ENCODE measurements around the gene PITPNB. TPM values are rescaled to one million over a fixed set of nuclear protein-coding genes. Genes with fewer than 3 reads are reported as not detected.

Gene PITPNB
- total and polyA plus RNA-seq, 2 experiments from 2014 or later = 50.9 to 56.0 TPM

DNA sequence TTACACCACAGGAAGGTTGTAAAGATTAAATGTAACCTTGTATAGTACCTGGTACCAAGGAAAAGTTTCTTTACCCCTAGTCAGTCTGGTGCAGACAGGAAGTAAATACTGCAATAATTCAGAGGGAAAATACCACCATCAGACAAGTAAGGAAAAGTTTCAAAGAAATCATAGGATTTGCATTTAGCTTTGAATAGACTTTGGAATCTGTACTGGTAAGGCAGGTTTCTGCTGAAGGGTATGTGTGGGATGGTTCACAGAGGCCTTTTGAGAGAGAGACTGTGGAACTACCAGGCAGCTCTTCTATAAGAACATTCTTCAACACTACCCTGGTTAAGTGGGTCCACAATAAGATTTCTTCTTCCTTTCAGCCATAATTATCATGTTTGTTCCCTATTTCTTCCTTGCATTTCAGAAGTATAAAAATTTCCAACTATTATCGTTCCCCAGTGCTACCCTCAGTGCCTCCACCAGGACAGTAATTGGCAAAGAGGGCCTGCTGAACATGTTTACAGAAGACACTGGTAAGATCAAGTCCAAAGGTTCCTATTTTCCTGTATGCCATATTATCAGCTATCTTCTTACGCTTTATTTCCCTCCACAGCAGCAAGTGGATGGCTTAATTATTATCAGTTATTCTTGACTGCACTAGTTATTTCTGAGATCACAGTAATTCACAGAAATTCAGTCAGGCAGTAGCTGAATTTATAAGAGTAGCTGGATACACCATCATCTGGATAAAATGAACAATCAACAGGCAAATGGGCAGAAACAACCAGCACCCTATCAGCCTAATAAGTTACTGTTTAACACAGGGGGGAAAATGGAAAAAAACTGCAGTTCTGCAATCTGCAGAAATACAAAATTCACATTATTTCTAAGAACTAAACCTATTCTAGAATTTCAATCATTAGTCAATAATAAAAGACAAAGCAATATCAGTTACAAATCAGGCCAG is 48.5 kb downstream of the PITPNB start:
- H3K27me3 Mint-ChIP-seq (ENCODE audit: insufficient read depth, low read depth, poor library complexity) = no peaks in the 10 kb centered on the region
- peaks cover 25% of the 10 kb centered on the region; the same call in 2 of the 3 replicates for H3K36me3 Mint-ChIP-seq (ENCODE audit: low read depth)
- no peaks in the 10 kb centered on the region for H3K9me3 Mint-ChIP-seq
- Histone ChIP-seq H2AFZ (no peak overlapping the region), H3K36me3 (ENCODE audit: insufficient read depth) (peaks cover 23% of the 10 kb centered on the region), H3K27ac (ENCODE audit: low read depth) (0 out of 2 replicates have a peak overlapping the region, but pooled peaks have one; percentile 30), H3F3A (replicated peaks; ENCODE audit: low read depth) (no peaks in the 10 kb centered on the region), H3K27me3 (ENCODE audit: insufficient read depth) (no peaks in the 10 kb centered on the region), H4K20me1 (replicated peaks; ENCODE audit: insufficient read depth) (peaks cover 4% of the 10 kb centered on the region), H3K9me2 (ENCODE audit: insufficient read depth) (no peaks in the 10 kb centered on the region), H3K4me2 (no peak overlapping the region), H3K4me1 (ENCODE audit: insufficient read depth) (no peaks in the 10 kb centered on the region), H3K79me2 (replicated peaks; ENCODE audit: insufficient read depth) (peaks cover 5% of the 10 kb centered on the region; the same call in 1 of the 2 replicates), H3K4me3 (no peak overlapping the region)
- H3K4me3 Mint-ChIP-seq = no peak overlapping the region
- H3K27ac Mint-ChIP-seq = no peak overlapping the region
- no peak for DNase-seq (ENCODE audit: low spot score)
- TF ChIP-seq ZNF114 (CRISPR knock-in tag; IDR thresholded peaks at IDR 0.05) (no peak), CREB1 (CRISPR knock-in tag; IDR thresholded peaks at IDR 0.05; ENCODE audit: low read depth) (no peak), JUNB (IDR thresholded peaks at IDR 0.05; ENCODE audit: unreplicated experiment) (no peak), NANOG (IDR thresholded peaks at IDR 0.05; ENCODE audit: borderline replicate concordance) (no peak), ZNF331 (CRISPR knock-in tag; IDR thresholded peaks at IDR 0.05; ENCODE audit: low read depth) (no peak), STAT1 (IDR thresholded peaks at IDR 0.05; ENCODE audit: unreplicated experiment) (no peak)
- TF ChIP-seq, protein P1, sequence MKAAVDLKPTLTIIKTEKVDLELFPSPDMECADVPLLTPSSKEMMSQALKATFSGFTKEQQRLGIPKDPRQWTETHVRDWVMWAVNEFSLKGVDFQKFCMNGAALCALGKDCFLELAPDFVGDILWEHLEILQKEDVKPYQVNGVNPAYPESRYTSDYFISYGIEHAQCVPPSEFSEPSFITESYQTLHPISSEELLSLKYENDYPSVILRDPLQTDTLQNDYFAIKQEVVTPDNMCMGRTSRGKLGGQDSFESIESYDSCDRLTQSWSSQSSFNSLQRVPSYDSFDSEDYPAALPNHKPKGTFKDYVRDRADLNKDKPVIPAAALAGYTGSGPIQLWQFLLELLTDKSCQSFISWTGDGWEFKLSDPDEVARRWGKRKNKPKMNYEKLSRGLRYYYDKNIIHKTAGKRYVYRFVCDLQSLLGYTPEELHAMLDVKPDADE (IDR thresholded peaks at IDR 0.05) = no peak
- peaks cover 12% of the 10 kb centered on the region; the same call in 2 of the 3 replicates for H3K4me1 Mint-ChIP-seq
- no peak for ATAC-seq

DNA sequence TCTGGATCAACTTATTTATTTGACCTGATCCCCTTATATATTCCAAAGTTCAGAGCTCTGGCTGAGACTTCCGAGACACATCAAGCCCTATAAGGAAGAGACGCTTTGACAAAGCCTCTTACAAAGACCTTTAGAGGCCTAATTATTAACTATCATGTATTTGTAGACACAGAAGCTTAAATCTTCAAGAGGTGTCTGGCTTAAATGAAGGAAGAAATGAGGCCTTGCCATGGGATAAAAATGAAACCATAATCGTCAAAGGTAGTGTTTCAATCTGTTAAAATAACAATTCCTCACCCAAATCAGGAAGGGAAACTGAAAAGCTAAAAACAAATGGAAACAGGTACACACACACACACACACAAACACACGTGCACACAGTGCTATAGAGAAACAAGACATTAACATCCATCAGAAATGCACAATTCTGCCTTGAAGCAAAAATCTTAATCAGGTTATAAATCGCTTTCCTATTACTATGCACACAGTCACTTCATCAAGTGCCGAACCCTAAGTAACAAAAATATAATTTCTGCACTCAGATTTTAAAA is 50.2 kb downstream of the PITPNB start:
- no peak overlapping the region for H2AFZ ChIP-seq
- Mint-ChIP-seq H3K9me3 (no peaks in the 10 kb centered on the region), H3K36me3 (ENCODE audit: low read depth) (peaks cover 25% of the 10 kb centered on the region; the same call in 2 of the 3 replicates), H3K27ac (no peak overlapping the region), H3K4me1 (peaks cover 12% of the 10 kb centered on the region; the same call in 2 of the 3 replicates), H3K27me3 (ENCODE audit: insufficient read depth, low read depth, poor library complexity) (no peaks in the 10 kb centered on the region), H3K4me3 (no peak overlapping the region)
- H3K4me2 ChIP-seq = no peak overlapping the region
- H3K9me2 ChIP-seq (ENCODE audit: insufficient read depth) = no peaks in the 10 kb centered on the region
- no peaks in the 10 kb centered on the region for H3K4me1 ChIP-seq (ENCODE audit: insufficient read depth)
- no peak for ATAC-seq
- H4K20me1 ChIP-seq (replicated peaks; ENCODE audit: insufficient read depth) = no peaks in the 10 kb centered on the region; the same call in 1 of the 2 replicates
- no peak overlapping the region for H3K4me3 ChIP-seq
- H3K36me3 ChIP-seq (ENCODE audit: insufficient read depth) = peaks cover 23% of the 10 kb centered on the region
- no peaks in the 10 kb centered on the region; the same call in 1 of the 2 replicates for H3K79me2 ChIP-seq (replicated peaks; ENCODE audit: insufficient read depth)
- H3K27ac ChIP-seq (ENCODE audit: low read depth) = no peak overlapping the region
- no peaks in the 10 kb centered on the region for H3F3A ChIP-seq (replicated peaks; ENCODE audit: low read depth)
- H3K27me3 ChIP-seq (ENCODE audit: insufficient read depth) = no peaks in the 10 kb centered on the region
- no peak for DNase-seq (ENCODE audit: low spot score)
- TF ChIP-seq POLR2AphosphoS5 (IDR thresholded peaks at IDR 0.05; ENCODE audit: low read depth) (no peak), STAT1 (IDR thresholded peaks at IDR 0.05; ENCODE audit: unreplicated experiment) (no peak), ZNF114 (CRISPR knock-in tag; IDR thresholded peaks at IDR 0.05) (no peak), JUNB (IDR thresholded peaks at IDR 0.05; ENCODE audit: unreplicated experiment) (no peak), NANOG (IDR thresholded peaks at IDR 0.05; ENCODE audit: borderline replicate concordance) (no peak), EZH2 (IDR thresholded peaks at IDR 0.05; ENCODE audit: low read depth, unreplicated experiment) (no peak), ZNF331 (CRISPR knock-in tag; IDR thresholded peaks at IDR 0.05; ENCODE audit: low read depth) (no peak)
- TF ChIP-seq, protein P2, sequence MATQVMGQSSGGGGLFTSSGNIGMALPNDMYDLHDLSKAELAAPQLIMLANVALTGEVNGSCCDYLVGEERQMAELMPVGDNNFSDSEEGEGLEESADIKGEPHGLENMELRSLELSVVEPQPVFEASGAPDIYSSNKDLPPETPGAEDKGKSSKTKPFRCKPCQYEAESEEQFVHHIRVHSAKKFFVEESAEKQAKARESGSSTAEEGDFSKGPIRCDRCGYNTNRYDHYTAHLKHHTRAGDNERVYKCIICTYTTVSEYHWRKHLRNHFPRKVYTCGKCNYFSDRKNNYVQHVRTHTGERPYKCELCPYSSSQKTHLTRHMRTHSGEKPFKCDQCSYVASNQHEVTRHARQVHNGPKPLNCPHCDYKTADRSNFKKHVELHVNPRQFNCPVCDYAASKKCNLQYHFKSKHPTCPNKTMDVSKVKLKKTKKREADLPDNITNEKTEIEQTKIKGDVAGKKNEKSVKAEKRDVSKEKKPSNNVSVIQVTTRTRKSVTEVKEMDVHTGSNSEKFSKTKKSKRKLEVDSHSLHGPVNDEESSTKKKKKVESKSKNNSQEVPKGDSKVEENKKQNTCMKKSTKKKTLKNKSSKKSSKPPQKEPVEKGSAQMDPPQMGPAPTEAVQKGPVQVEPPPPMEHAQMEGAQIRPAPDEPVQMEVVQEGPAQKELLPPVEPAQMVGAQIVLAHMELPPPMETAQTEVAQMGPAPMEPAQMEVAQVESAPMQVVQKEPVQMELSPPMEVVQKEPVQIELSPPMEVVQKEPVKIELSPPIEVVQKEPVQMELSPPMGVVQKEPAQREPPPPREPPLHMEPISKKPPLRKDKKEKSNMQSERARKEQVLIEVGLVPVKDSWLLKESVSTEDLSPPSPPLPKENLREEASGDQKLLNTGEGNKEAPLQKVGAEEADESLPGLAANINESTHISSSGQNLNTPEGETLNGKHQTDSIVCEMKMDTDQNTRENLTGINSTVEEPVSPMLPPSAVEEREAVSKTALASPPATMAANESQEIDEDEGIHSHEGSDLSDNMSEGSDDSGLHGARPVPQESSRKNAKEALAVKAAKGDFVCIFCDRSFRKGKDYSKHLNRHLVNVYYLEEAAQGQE (IDR thresholded peaks at IDR 0.05; ENCODE audit: unreplicated experiment) = no peak
- TF ChIP-seq, protein P1 (IDR thresholded peaks at IDR 0.05) = no peak
